GM23338 (cell line): ENCODE data around the gene FBXO15. TPM values are rescaled to one million over a fixed set of nuclear protein-coding genes. Genes with fewer than 3 reads are reported as not detected.

Experiments used
- ATAC-seq: fragments of 200-7000 bp; cut with Tn5 transposase; 3 replicates; pipeline ENCODE4 v1.9.1; 2020
- DNase-seq: peaks from one replicate; pipeline ENCODE4 v3.0.0-alpha.2; 2015; ENCODE audit warnings: low spot score
- H2AFZ ChIP-seq: fragments of 200-600 bp; sonication (generic); 2 replicates; pipeline ENCODE4 v1.8.0; 2016; ENCODE audit warnings: antibody characterized with exemption, mild to moderate bottlenecking, moderate library complexity
- H3F3A ChIP-seq: fragments of 200-600 bp; sonication (generic); replicated peaks from 2 replicates; pipeline ENCODE4 v1.8.0; 2017; ENCODE audit warnings: antibody characterized with exemption, mixed run types, low read depth
- H3K27ac ChIP-seq: fragments of 200-600 bp; sonication (generic); 2 replicates; pipeline ENCODE4 v1.6.1; 2016; ENCODE audit warnings: low read depth
- H3K27me3 ChIP-seq: fragments of 200-600 bp; sonication (generic); 2 replicates; pipeline ENCODE4 v1.8.0; 2016; ENCODE audit warnings: mild to moderate bottlenecking, mixed run types, moderate library complexity; ENCODE audit not compliant: insufficient read depth
- H3K36me3 ChIP-seq: fragments of 200-600 bp; sonication (generic); 2 replicates; pipeline ENCODE4 v1.8.0; 2016; ENCODE audit warnings: mild to moderate bottlenecking; ENCODE audit not compliant: insufficient read depth
- H3K4me1 ChIP-seq: fragments of 200-600 bp; sonication (generic); 2 replicates; pipeline ENCODE4 v1.8.0; 2016; ENCODE audit warnings: mild to moderate bottlenecking, moderate library complexity; ENCODE audit not compliant: insufficient read depth
- H3K4me2 ChIP-seq: fragments of 200-600 bp; sonication (generic); 2 replicates; pipeline ENCODE4 v1.7.1; 2017; ENCODE audit warnings: mixed run types
- H3K4me3 ChIP-seq: fragments of 200-600 bp; sonication (generic); 2 replicates; pipeline ENCODE4 v1.6.1; 2016; ENCODE audit warnings: mixed run types
- H3K79me2 ChIP-seq: fragments of 200-600 bp; sonication (generic); replicated peaks from 2 replicates; pipeline ENCODE4 v1.8.0; 2017; ENCODE audit warnings: mild to moderate bottlenecking; ENCODE audit not compliant: insufficient read depth
- H3K9me2 ChIP-seq: fragments of 200-600 bp; sonication (generic); 2 replicates; pipeline ENCODE4 v1.8.0; 2017; ENCODE audit not compliant: insufficient read depth
- H4K20me1 ChIP-seq: fragments of 200-600 bp; sonication (generic); replicated peaks from 2 replicates; pipeline ENCODE4 v1.8.0; 2017; ENCODE audit warnings: mild to moderate bottlenecking; ENCODE audit not compliant: insufficient read depth
- H3K27ac Mint-ChIP-seq: 2 replicates; pipeline ENCODE4 v1.8.0; 2020; ENCODE audit warnings: inconsistent platforms, mild to moderate bottlenecking, moderate library complexity, mixed read lengths
- H3K27me3 Mint-ChIP-seq: 3 replicates; pipeline ENCODE4 v1.8.0; 2022; ENCODE audit warnings: low read depth, mild to moderate bottlenecking, moderate library complexity, mixed read lengths, inconsistent platforms; ENCODE audit not compliant: insufficient read depth, poor library complexity
- H3K36me3 Mint-ChIP-seq: 3 replicates; pipeline ENCODE4 v1.8.0; 2021; ENCODE audit warnings: low read depth, mild to moderate bottlenecking, inconsistent platforms, moderate library complexity, mixed read lengths
- H3K4me1 Mint-ChIP-seq: 3 replicates; pipeline ENCODE4 v1.8.0; 2020; ENCODE audit warnings: mild to moderate bottlenecking, inconsistent platforms, mixed read lengths
- H3K4me3 Mint-ChIP-seq: 3 replicates; pipeline ENCODE4 v1.8.0; 2021; ENCODE audit warnings: moderate library complexity, mild to moderate bottlenecking, inconsistent platforms, mixed read lengths
- H3K9me3 Mint-ChIP-seq: 3 replicates; pipeline ENCODE4 v1.8.0; 2020; ENCODE audit warnings: moderate library complexity, mild to moderate bottlenecking, inconsistent platforms, mixed read lengths
- EZH2 ChIP-seq: fragments of 200-600 bp; sonication (generic); IDR thresholded peaks from one replicate; pipeline ENCODE4 v1.8.0; 2017; ENCODE audit warnings: antibody characterized with exemption, mild to moderate bottlenecking, low read depth; ENCODE audit not compliant: unreplicated experiment
- JUNB ChIP-seq: IDR thresholded peaks from one replicate; pipeline ENCODE4 v1.6.1; 2016; ENCODE audit warnings: antibody characterized with exemption; ENCODE audit not compliant: unreplicated experiment
- NANOG ChIP-seq: IDR thresholded peaks from 2 replicates; pipeline ENCODE4 v1.6.1; 2016; ENCODE audit warnings: antibody characterized with exemption, borderline replicate concordance
- POLR2AphosphoS5 ChIP-seq: IDR thresholded peaks from 2 replicates; pipeline ENCODE4 v1.6.1; 2016; ENCODE audit warnings: antibody characterized with exemption, low read depth
- ZNF114 ChIP-seq: fragments of 250-450 bp; sonication (Bioruptor Pico); IDR thresholded peaks from 2 replicates; pipeline ENCODE4 v1.5.0; 2020; ENCODE audit warnings: mild to moderate bottlenecking, moderate library complexity
- ZNF462 ChIP-seq: fragments of 250-450 bp; sonication (Bioruptor Pico); IDR thresholded peaks from 2 replicates; pipeline ENCODE4 v1.5.0; 2020; ENCODE audit warnings: mild to moderate bottlenecking, moderate library complexity
- polyA plus RNA-seq: library from polyadenylated mRNA; unstranded; fragments of >200 nt; fragmentation: Nextera tagmentation; extraction: Ambion mirVana; gene quantifications from 2 replicates; pipeline ENCODE4 v1.2.1, GENCODE V29; 2016
- total RNA-seq: library from RNA; depleted of rRNA; stranded (reverse); fragments of >200 nt; shearing (Covaris generic); gene quantifications from 2 replicates; pipeline ENCODE4 v1.2.3, GENCODE V29; 2014
- TF ChIP-seq, protein P1 (sequence below): IDR thresholded peaks from one replicate; pipeline ENCODE4 v1.6.1; 2018; ENCODE audit warnings: antibody characterized with exemption; ENCODE audit not compliant: unreplicated experiment

The FBXO15 gene
- total and polyA plus RNA-seq, 2 experiments from 2014 or later: 0.21 to 0.53 TPM

DNA sequence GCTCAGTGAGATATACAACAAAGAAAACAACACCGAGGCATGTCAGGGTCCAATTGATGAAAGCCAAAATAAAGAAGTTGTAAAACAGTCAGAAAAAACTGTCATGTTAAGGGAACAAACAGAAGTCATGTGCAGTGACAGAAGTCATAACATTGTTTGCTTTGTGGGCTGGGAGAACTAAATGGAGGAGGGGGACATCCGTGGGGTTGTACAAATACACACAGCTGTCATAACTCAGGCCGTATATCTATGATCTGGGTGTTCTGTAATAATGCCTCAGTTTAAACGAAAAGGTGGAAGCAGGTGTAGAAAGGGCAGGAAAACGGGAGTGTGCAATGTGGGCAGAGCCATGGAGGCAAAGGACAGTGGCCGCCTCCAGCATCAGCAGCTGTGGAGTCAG, 28.0 kb upstream of the FBXO15 start (continued):
- TF ChIP-seq ZNF462 (CRISPR knock-in tag) (no peak), POLR2AphosphoS5 (no peak)

DNA sequence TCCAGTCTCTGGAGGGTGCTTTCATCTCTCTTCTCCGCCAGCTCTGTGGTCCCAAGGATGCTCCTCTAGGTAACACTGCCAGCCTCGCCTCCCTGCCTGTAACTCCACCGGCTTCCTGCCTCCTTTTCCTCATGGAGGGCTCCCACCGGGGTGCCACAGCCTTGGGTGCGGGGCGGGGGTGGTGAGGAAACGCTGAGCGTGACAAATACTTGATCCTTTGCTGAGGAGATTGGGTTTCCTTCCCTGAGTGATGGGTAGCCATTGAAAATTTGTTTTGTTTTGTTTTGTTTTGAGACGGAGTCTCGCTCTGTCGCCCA, 25.8 kb upstream of the FBXO15 start:
- Mint-ChIP-seq H3K27ac (no peak overlapping the region), H3K4me3 (no peak overlapping the region), H3K4me1 (no peaks in the 10 kb centered on the region), H3K9me3 (no peaks in the 10 kb centered on the region), H3K36me3 (no peaks in the 10 kb centered on the region), H3K27me3 (peaks cover 12% of the 10 kb centered on the region)
- DNase-seq: no peak
- ATAC-seq: no peak
- H3K4me2 ChIP-seq: no peak overlapping the region
- no peaks in the 10 kb centered on the region for H3K79me2 ChIP-seq
- no peaks in the 10 kb centered on the region for H3K9me2 ChIP-seq
- H4K20me1 ChIP-seq: no peaks in the 10 kb centered on the region
- H3K27ac ChIP-seq: no peak overlapping the region
- no peaks in the 10 kb centered on the region for H3F3A ChIP-seq
- no peak overlapping the region for H3K4me3 ChIP-seq
- H3K4me1 ChIP-seq: no peaks in the 10 kb centered on the region
- H3K36me3 ChIP-seq: no peaks in the 10 kb centered on the region
- no peaks in the 10 kb centered on the region for H3K27me3 ChIP-seq
- H2AFZ ChIP-seq: no peak overlapping the region
- no peak for TF ChIP-seq NANOG
- TF ChIP-seq, protein P1, sequence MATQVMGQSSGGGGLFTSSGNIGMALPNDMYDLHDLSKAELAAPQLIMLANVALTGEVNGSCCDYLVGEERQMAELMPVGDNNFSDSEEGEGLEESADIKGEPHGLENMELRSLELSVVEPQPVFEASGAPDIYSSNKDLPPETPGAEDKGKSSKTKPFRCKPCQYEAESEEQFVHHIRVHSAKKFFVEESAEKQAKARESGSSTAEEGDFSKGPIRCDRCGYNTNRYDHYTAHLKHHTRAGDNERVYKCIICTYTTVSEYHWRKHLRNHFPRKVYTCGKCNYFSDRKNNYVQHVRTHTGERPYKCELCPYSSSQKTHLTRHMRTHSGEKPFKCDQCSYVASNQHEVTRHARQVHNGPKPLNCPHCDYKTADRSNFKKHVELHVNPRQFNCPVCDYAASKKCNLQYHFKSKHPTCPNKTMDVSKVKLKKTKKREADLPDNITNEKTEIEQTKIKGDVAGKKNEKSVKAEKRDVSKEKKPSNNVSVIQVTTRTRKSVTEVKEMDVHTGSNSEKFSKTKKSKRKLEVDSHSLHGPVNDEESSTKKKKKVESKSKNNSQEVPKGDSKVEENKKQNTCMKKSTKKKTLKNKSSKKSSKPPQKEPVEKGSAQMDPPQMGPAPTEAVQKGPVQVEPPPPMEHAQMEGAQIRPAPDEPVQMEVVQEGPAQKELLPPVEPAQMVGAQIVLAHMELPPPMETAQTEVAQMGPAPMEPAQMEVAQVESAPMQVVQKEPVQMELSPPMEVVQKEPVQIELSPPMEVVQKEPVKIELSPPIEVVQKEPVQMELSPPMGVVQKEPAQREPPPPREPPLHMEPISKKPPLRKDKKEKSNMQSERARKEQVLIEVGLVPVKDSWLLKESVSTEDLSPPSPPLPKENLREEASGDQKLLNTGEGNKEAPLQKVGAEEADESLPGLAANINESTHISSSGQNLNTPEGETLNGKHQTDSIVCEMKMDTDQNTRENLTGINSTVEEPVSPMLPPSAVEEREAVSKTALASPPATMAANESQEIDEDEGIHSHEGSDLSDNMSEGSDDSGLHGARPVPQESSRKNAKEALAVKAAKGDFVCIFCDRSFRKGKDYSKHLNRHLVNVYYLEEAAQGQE: no peak
- no peak for TF ChIP-seq EZH2
- TF ChIP-seq ZNF462 (CRISPR knock-in tag): no peak
- TF ChIP-seq JUNB: no peak
- no peak for TF ChIP-seq POLR2AphosphoS5
- no peak for TF ChIP-seq ZNF114 (CRISPR knock-in tag)
